Measurements from ENCODE around the gene NOC3L.

Gene NOC3L

GRCh38 chr10:94402204-94402842 lies 39.6 kb upstream of the NOC3L start, which contains the start of gene TBC1D12 (continued):
- TF ChIP-seq PRDM4 (tag by site-specific recombination; IDR thresholded peaks at IDR 0.05) = no peak
- no peak for TF ChIP-seq IKZF3 (tag by site-specific recombination; IDR thresholded peaks at IDR 0.05)
- peak; percentile 93 for TF ChIP-seq ZFP37 (tag by site-specific recombination; IDR thresholded peaks at IDR 0.05)
- TF ChIP-seq WT1 (tag by site-specific recombination; IDR thresholded peaks at IDR 0.05) = no peak
- TF ChIP-seq ZNF184 (tag by site-specific recombination; IDR thresholded peaks at IDR 0.05) = no peak
- peak; percentile 70 for TF ChIP-seq ZXDB (tag by site-specific recombination; IDR thresholded peaks at IDR 0.05)
- no peak for TF ChIP-seq ZNF354C (tag by site-specific recombination; IDR thresholded peaks at IDR 0.05; ENCODE audit: borderline replicate concordance, low read depth)
- TF ChIP-seq MYNN (tag by site-specific recombination; IDR thresholded peaks at IDR 0.05; ENCODE audit: borderline replicate concordance) = no peak
- no peak for TF ChIP-seq ZNF555 (tag by site-specific recombination; conservative IDR thresholded peaks at IDR 0.05)
- TF ChIP-seq ZNF10 (tag by site-specific recombination; IDR thresholded peaks at IDR 0.05) = no peak
- peak; percentile 95 for TF ChIP-seq PATZ1 (tag by site-specific recombination; IDR thresholded peaks at IDR 0.05)
- TF ChIP-seq ZNF19 (tag by site-specific recombination; IDR thresholded peaks at IDR 0.05; ENCODE audit: low read depth) = no peak
- TF ChIP-seq ZNF48 (tag by site-specific recombination; IDR thresholded peaks at IDR 0.05) = no peak
- no peak for TF ChIP-seq HOXA7 (CRISPR knock-in tag; IDR thresholded peaks at IDR 0.05; ENCODE audit: borderline replicate concordance)
- TF ChIP-seq ZNF768 (tag by site-specific recombination; IDR thresholded peaks at IDR 0.05) = no peak
- TF ChIP-seq ZNF146 (tag by site-specific recombination; IDR thresholded peaks at IDR 0.05) = no peak
- no peak for TF ChIP-seq ZNF544 (tag by site-specific recombination; IDR thresholded peaks at IDR 0.05)
- TF ChIP-seq ZBTB44 (tag by site-specific recombination; IDR thresholded peaks at IDR 0.05) = no peak
- peak; percentile 59 for TF ChIP-seq GLIS1 (tag by site-specific recombination; IDR thresholded peaks at IDR 0.05)
- no peak for TF ChIP-seq ZNF549 (tag by site-specific recombination; IDR thresholded peaks at IDR 0.05)
- no peak for TF ChIP-seq ZNF654 (tag by site-specific recombination; IDR thresholded peaks at IDR 0.05; ENCODE audit: low read depth)
- peak; percentile 83 for TF ChIP-seq ZBTB26 (tag by site-specific recombination; optimal IDR thresholded peaks at IDR 0.05)
- no peak for TF ChIP-seq SCRT1 (tag by site-specific recombination; IDR thresholded peaks at IDR 0.05; ENCODE audit: borderline replicate concordance)
- TF ChIP-seq ZNF391 (tag by site-specific recombination; IDR thresholded peaks at IDR 0.05; ENCODE audit: borderline replicate concordance, low read depth) = no peak
- TF ChIP-seq ZNF704 (tag by site-specific recombination; IDR thresholded peaks at IDR 0.05) = no peak
- no peak for TF ChIP-seq SALL2 (tag by site-specific recombination; IDR thresholded peaks at IDR 0.05; ENCODE audit: borderline replicate concordance)
- TF ChIP-seq ZNF626 (tag by site-specific recombination; IDR thresholded peaks at IDR 0.05) = no peak
- no peak for TF ChIP-seq ZNF114 (tag by site-specific recombination; IDR thresholded peaks at IDR 0.05)
- peak; percentile 66; the same call in 1 of the 2 replicates for TF ChIP-seq ZSCAN5A (tag by site-specific recombination; IDR thresholded peaks at IDR 0.05)
- peak; percentile 53; the same call in 1 of the 2 replicates for TF ChIP-seq ZNF76 (tag by site-specific recombination; IDR thresholded peaks at IDR 0.05; ENCODE audit: borderline replicate concordance, low read depth)

Data from HEK293 (cell line).